Measurements from ENCODE around the gene MS4A18.
A peak's percentile ranks its signal among the peaks of the same experiment; 100 is the strongest.
"Not testable (repeated sequence)": the region's sequence is repeated elsewhere in the genome, so short reads cannot be mapped to it uniquely, and the experiment has no call there.

MS4A18 gene

GRCh38 chr11:60724420-60724819 is at the start of gene MS4A18:
TSS of gene MS4A18 (plus strand) at chr11:60724720.
- no peak for TF ChIP-seq CTCF (IDR thresholded peaks at IDR 0.05; ENCODE audit: low read depth, low read length, missing control alignments)
- DNase-seq (ENCODE audit: low read depth): no peak
- H3K4me3 ChIP-seq (ENCODE audit: low read depth, low read length): no peak within 1 kb of the TSS

GRCh38 chr11:60678231-60678630 is 46.3 kb upstream of the MS4A18 start:
- DNase-seq (ENCODE audit: low read depth); H3K4me3 ChIP-seq (ENCODE audit: low read depth, low read length): not testable (repeated sequence)

- no peak for TF ChIP-seq CTCF (IDR thresholded peaks at IDR 0.05; ENCODE audit: low read depth, low read length, missing control alignments)
- no peak overlapping the region for H3K4me3 ChIP-seq (ENCODE audit: low read depth, low read length)
Measured at GRCh38 chr11:60679879-60680278, 44.6 kb upstream of the MS4A18 start.

GRCh38 chr11:60680455-60681119 is 43.9 kb upstream of the MS4A18 start:
- H3K4me3 ChIP-seq (ENCODE audit: low read depth, low read length): no peak overlapping the region
- no peak for TF ChIP-seq CTCF (IDR thresholded peaks at IDR 0.05; ENCODE audit: low read depth, low read length, missing control alignments)

More at GRCh38 chr11:60679879-60680278, 44.6 kb upstream of the MS4A18 start:
- DNase-seq (ENCODE audit: low read depth): no peak

GRCh38 chr11:60684541-60684848 is 40.0 kb upstream of the MS4A18 start:
- H3K4me3 ChIP-seq (ENCODE audit: low read depth, low read length): not testable (repeated sequence)
- peak; percentile 5 for DNase-seq (ENCODE audit: low read depth)

More at GRCh38 chr11:60680455-60681119, 43.9 kb upstream of the MS4A18 start:
- no peak for DNase-seq (ENCODE audit: low read depth)

GRCh38 chr11:60691661-60692060 is 32.9 kb upstream of the MS4A18 start:
- TF ChIP-seq CTCF (IDR thresholded peaks at IDR 0.05; ENCODE audit: low read depth, low read length, missing control alignments): no peak
- no peak overlapping the region for H3K4me3 ChIP-seq (ENCODE audit: low read depth, low read length)
- no peak for DNase-seq (ENCODE audit: low read depth)

- DNase-seq (ENCODE audit: low read depth): no peak
Measured at GRCh38 chr11:60699284-60699691, 25.2 kb upstream of the MS4A18 start, which contains the start of gene MS4A8. TSS of gene MS4A8 (plus strand) at chr11:60699612. CDS start at chr11:60700861, 1,249 bp downstream.

More at GRCh38 chr11:60699284-60699691, 25.2 kb upstream of the MS4A18 start, which contains the start of gene MS4A8:
- TF ChIP-seq CTCF (IDR thresholded peaks at IDR 0.05; ENCODE audit: low read depth, low read length, missing control alignments): no peak
- H3K4me3 ChIP-seq (ENCODE audit: low read depth, low read length): no peak within 1 kb of the TSS
